BLaER1 (cell line): ENCODE data around the gene MARCHF6.
"Not testable (repeated sequence)": the region's sequence is repeated elsewhere in the genome, so short reads cannot be mapped to it uniquely, and the experiment has no call there.

Experiments
- H3K27ac ChIP-seq: shearing (Covaris generic); formaldehyde crosslinking; 2 replicates; pipeline ENCODE4 v1.8.1; 2022
- H3K27me3 ChIP-seq: shearing (Covaris generic); formaldehyde crosslinking; 2 replicates; pipeline ENCODE4 v1.8.1; 2022
- H3K36me3 ChIP-seq: shearing (Covaris generic); formaldehyde crosslinking; 2 replicates; pipeline ENCODE4 v1.8.1; 2022
- H3K4me1 ChIP-seq: shearing (Covaris generic); formaldehyde crosslinking; 2 replicates; pipeline ENCODE4 v1.8.1; 2022
- H3K4me2 ChIP-seq: shearing (Covaris generic); formaldehyde crosslinking; 2 replicates; pipeline ENCODE4 v1.8.1; 2022
- H3K4me3 ChIP-seq: shearing (Covaris generic); formaldehyde crosslinking; 2 replicates; pipeline ENCODE4 v1.8.1; 2022
- H3K9ac ChIP-seq: shearing (Covaris generic); formaldehyde crosslinking; 2 replicates; pipeline ENCODE4 v1.8.1; 2022
- H3K9me3 ChIP-seq: shearing (Covaris generic); formaldehyde crosslinking; 2 replicates; pipeline ENCODE4 v1.8.1; 2022
- H4K20me1 ChIP-seq: shearing (Covaris generic); formaldehyde crosslinking; 2 replicates; pipeline ENCODE4 v1.8.1; 2022
- Cebpa-rat ChIP-seq: shearing (Covaris generic); IDR thresholded peaks from 2 replicates; pipeline ENCODE4 v1.8.1; 2022

MARCHF6 gene

GRCh38 chr5:10376544-10376943, 23.0 kb downstream of the MARCHF6 start:
- TF ChIP-seq Cebpa-rat, result no peak

DNA sequence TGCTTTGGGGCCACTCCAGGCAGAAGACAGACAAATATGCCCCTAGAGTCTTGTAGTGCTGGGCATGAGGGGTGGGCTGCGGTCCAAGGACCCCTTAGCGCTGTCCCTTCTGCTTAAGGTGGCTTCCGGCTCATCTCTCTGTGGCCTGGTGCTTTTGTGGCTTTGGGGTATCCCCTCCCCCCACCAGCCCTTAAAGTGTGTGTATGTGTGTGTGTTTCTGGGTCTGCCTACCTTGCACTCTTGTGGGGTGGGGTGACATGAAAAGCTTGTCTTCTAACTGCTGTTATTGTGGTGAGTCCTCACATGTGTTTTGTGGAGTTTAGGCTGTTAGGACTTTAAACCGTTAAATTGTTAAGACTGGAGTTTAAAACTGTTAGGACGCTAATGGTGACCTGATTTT, 23.6 kb downstream of the MARCHF6 start:
- Histone ChIP-seq H3K27ac (no peak overlapping the region), H4K20me1 (peaks cover 100% of the 10 kb centered on the region), H3K27me3 (no peaks in the 10 kb centered on the region), H3K4me3 (no peak overlapping the region), H3K4me1 (peaks cover 7% of the 10 kb centered on the region), H3K9me3 (peaks cover 37% of the 10 kb centered on the region), H3K4me2 (peak overlapping the region; percentile 17; the same call in 1 of the 2 replicates), H3K36me3 (peaks cover 89% of the 10 kb centered on the region), H3K9ac (no peak overlapping the region)
- no peak for TF ChIP-seq Cebpa-rat

More at GRCh38 chr5:10376544-10376943, 23.0 kb downstream of the MARCHF6 start:
- peaks cover 7% of the 10 kb centered on the region for H3K4me1 ChIP-seq
- H3K36me3 ChIP-seq, result peaks cover 87% of the 10 kb centered on the region
- no peak overlapping the region for H3K9ac ChIP-seq
- peaks cover 100% of the 10 kb centered on the region for H4K20me1 ChIP-seq
- no peak overlapping the region for H3K4me3 ChIP-seq
- peak overlapping the region; percentile 17; the same call in 1 of the 2 replicates for H3K4me2 ChIP-seq
- peaks cover 42% of the 10 kb centered on the region for H3K9me3 ChIP-seq
- H3K27ac ChIP-seq, result no peak overlapping the region
- no peaks in the 10 kb centered on the region for H3K27me3 ChIP-seq

GRCh38 chr5:10381803-10382202, 28.3 kb downstream of the MARCHF6 start:
- no peak overlapping the region for H3K4me3 ChIP-seq
- no peak overlapping the region for H3K4me2 ChIP-seq
- H3K27ac ChIP-seq, result no peak overlapping the region
- H3K36me3 ChIP-seq, result peaks cover 91% of the 10 kb centered on the region
- no peaks in the 10 kb centered on the region for H3K27me3 ChIP-seq
- peaks cover 100% of the 10 kb centered on the region for H4K20me1 ChIP-seq
- H3K9ac ChIP-seq, result no peak overlapping the region
- no peak; the same call in 1 of the 2 replicates for TF ChIP-seq Cebpa-rat
- H3K9me3 ChIP-seq, result peaks cover 4% of the 10 kb centered on the region; the same call in 1 of the 2 replicates
- peaks cover 5% of the 10 kb centered on the region for H3K4me1 ChIP-seq

DNA sequence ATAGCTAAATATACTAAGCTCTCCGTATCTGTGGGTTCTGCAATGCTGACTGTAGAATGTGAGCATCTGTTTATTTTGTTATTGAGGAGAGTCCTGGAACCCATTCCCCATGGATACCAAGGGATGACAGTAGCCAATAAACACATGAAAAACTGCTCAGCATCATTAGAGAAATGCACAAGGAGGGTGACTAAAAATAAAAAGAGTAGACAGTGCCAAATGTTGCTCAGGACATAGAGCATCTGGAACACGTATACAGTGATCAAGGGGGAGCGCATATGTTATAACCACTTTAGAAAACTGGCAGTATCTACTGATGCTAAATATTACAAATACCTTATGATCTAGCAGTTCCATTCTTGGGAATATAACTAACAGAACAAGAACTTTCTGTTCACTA, 31.0 kb downstream of the MARCHF6 start:
- no peak overlapping the region for H3K4me2 ChIP-seq
- no peak overlapping the region for H3K4me3 ChIP-seq
- H4K20me1 ChIP-seq, result peaks cover 99% of the 10 kb centered on the region
- TF ChIP-seq Cebpa-rat, result no peak
- no peaks in the 10 kb centered on the region for H3K9me3 ChIP-seq
- peaks cover 97% of the 10 kb centered on the region for H3K36me3 ChIP-seq
- no peak overlapping the region for H3K9ac ChIP-seq
- no peaks in the 10 kb centered on the region for H3K4me1 ChIP-seq
- no peak overlapping the region for H3K27ac ChIP-seq
- H3K27me3 ChIP-seq, result no peaks in the 10 kb centered on the region

- H3K36me3 ChIP-seq, result peaks cover 96% of the 10 kb centered on the region
- H3K4me3 ChIP-seq, result no peak overlapping the region
- no peak overlapping the region for H3K9ac ChIP-seq
- H3K9me3 ChIP-seq, result no peaks in the 10 kb centered on the region
- H4K20me1 ChIP-seq, result peaks cover 97% of the 10 kb centered on the region
- no peak for TF ChIP-seq Cebpa-rat
- H3K4me1 ChIP-seq, result no peaks in the 10 kb centered on the region
- H3K4me2 ChIP-seq, result no peak overlapping the region
- no peak overlapping the region for H3K27ac ChIP-seq
- H3K27me3 ChIP-seq, result no peaks in the 10 kb centered on the region
These were observed 34.2 kb downstream of the MARCHF6 start for GRCh38 chr5:10387690-10388089.

- Histone ChIP-seq H3K4me1 (no peaks in the 10 kb centered on the region), H3K4me2 (no peak overlapping the region), H3K4me3 (no peak overlapping the region), H3K9me3 (no peaks in the 10 kb centered on the region), H4K20me1 (peaks cover 73% of the 10 kb centered on the region), H3K27ac (no peak overlapping the region), H3K27me3 (no peaks in the 10 kb centered on the region), H3K9ac (no peak overlapping the region), H3K36me3 (peaks cover 96% of the 10 kb centered on the region)
- no peak for TF ChIP-seq Cebpa-rat
These were observed 37.6 kb downstream of the MARCHF6 start for GRCh38 chr5:10391130-10391529.

DNA sequence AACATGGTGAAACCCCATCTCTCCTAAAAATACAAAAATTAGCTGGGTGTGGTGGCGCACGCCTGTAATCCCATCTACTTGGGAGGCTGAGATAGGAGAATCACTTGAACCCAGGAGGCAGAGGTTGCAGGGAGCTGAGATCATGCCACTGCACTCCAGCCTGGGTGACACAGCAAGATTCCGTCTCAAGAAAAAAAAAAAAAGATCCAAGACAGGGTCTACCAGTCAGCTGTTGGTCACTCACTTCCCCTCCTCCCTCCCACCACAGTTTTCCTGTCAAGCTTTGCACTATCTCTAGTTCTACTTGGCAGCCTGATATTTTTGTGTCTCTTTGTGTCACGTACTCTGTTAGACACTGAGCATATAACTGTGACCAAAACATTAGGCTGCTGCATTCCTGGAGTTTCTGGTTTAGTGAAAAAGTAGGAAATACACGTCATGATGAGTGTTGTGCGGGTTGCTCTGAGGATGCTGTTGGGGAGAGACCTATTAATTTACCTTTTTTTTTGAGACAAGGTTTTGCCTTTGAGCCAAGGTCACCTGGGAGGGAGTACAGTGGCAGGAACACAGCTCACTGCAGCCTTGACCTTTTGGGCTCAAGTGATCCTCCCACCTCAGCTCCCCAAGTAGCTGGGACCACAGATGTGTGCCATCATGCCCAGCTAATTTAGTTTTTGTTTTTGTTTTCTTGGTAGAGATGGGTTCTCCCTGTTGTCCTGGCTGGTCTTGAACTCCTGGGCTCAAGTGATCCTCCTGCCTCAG, 39.3 kb downstream of the MARCHF6 start:
- Histone ChIP-seq H4K20me1 (peaks cover 60% of the 10 kb centered on the region), H3K36me3 (peaks cover 95% of the 10 kb centered on the region)
- not testable (repeated sequence) for H3K4me2 ChIP-seq, H3K27me3 ChIP-seq, H3K9ac ChIP-seq, H3K4me1 ChIP-seq, H3K9me3 ChIP-seq, H3K4me3 ChIP-seq, H3K27ac ChIP-seq

DNA sequence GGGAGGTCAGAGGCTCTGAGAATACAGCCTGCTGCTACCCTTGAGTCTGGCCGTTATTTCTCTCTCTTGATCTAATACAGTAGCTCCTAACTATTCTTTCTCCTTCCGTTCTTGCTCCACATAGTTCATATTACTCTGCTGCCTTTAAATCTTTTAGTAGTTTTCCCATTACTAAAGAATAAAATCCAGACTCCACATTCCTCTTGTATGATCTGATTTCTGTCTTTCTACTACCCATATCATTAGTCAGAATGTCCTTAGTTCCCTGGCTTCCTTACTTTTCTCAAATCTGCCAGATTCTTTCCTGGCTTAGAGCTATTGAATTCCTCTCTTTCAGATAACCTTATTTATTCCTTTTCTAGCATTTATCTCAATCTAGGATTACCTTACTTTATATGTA, 40.0 kb downstream of the MARCHF6 start:
- no peaks in the 10 kb centered on the region for H3K27me3 ChIP-seq
- no peak overlapping the region for H3K27ac ChIP-seq
- H3K9ac ChIP-seq, result no peak overlapping the region
- no peaks in the 10 kb centered on the region for H3K9me3 ChIP-seq
- TF ChIP-seq Cebpa-rat, result no peak
- peaks cover 60% of the 10 kb centered on the region for H4K20me1 ChIP-seq
- H3K4me2 ChIP-seq, result no peak overlapping the region
- no peaks in the 10 kb centered on the region for H3K4me1 ChIP-seq
- no peak overlapping the region for H3K4me3 ChIP-seq
- H3K36me3 ChIP-seq, result peaks cover 92% of the 10 kb centered on the region

DNA sequence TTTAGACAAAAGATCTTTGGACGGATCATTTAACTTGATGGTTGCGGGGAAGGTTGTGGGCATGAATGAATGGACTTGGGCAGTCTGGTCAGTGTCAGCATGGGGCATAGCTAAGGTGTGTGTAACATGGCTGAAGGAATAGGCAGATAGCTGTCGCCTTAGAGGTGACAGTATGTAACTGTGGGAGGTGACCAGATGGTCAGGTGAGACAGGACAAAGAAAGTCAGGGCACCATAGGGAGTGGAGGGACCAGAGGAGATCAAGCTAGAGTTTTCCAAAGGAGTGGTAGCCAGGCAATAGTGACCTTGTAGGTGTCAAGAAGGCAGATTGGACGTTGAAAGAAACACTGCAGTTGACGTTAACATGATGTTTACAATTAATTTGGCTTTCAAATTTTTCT, 43.1 kb downstream of the MARCHF6 start:
- no peak for TF ChIP-seq Cebpa-rat
- Histone ChIP-seq H3K36me3 (peaks cover 91% of the 10 kb centered on the region), H3K4me2 (no peak overlapping the region)

DNA sequence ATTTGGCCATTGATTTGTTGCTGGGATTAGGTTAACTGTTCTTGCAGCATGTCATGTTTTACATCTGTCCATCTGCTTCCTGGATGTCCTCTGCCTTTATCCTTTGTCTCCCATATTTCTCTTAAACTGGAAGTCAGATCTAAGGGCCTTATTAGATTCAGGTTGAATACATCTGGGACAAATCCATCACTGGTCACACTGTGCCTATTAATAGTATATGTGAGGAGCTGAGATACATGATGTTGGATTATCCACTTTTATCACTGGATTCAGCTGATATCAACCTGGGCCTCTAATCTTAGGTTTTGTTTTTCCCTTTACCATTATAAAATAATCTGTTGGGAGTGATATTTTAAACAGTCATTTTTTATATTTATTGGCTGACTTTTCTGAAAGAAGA, 46.3 kb downstream of the MARCHF6 start:
- H4K20me1 ChIP-seq, result peaks cover 33% of the 10 kb centered on the region
- no peak for TF ChIP-seq Cebpa-rat
- H3K4me3 ChIP-seq, result no peak overlapping the region
- H3K4me1 ChIP-seq, result no peaks in the 10 kb centered on the region
- no peaks in the 10 kb centered on the region for H3K27me3 ChIP-seq
- no peaks in the 10 kb centered on the region for H3K9me3 ChIP-seq
- H3K36me3 ChIP-seq, result peaks cover 93% of the 10 kb centered on the region
- H3K4me2 ChIP-seq, result no peak overlapping the region
- no peak overlapping the region for H3K9ac ChIP-seq
- H3K27ac ChIP-seq, result no peak overlapping the region

More for the DNA sequence above, 43.1 kb downstream of the MARCHF6 start:
- Histone ChIP-seq H3K4me3 (no peak overlapping the region), H4K20me1 (peaks cover 45% of the 10 kb centered on the region), H3K27ac (no peak overlapping the region), H3K4me1 (no peaks in the 10 kb centered on the region), H3K9me3 (no peaks in the 10 kb centered on the region), H3K9ac (no peak overlapping the region), H3K27me3 (no peaks in the 10 kb centered on the region)
